Left lung (tissue), 10 donors: ENCODE measurements around the gene RPL32. TPM values are rescaled to one million over a fixed set of nuclear protein-coding genes. Genes with fewer than 3 reads are reported as not detected.
A peak's percentile ranks its signal among the peaks of the same experiment; 100 is the strongest.

Experiments
- ATAC-seq: fragments of 200-7000 bp; cut with Tn5 transposase; one replicate; pipeline ENCODE4 v1.9.1; 2020; ENCODE audit warnings: moderate library complexity
- DNase-seq, 4 donors: peaks; one replicate each; pipeline ENCODE4 v3.0.0-alpha.2; 2013 to 2020
- H3K27ac ChIP-seq, 2 donors: fragments of 200-600 bp; sonication (generic) in 1 of 2; one replicate each; pipeline versions ENCODE4 v1.5.0 to v1.8.0; 2020 to 2021
- H3K27me3 ChIP-seq, 2 donors: fragments of 200-600 bp; sonication (generic) in 1 of 2; one replicate each; pipeline versions ENCODE4 v1.5.0 to v1.8.0; 2020 to 2021
- H3K36me3 ChIP-seq, 2 donors: fragments of 200-600 bp; sonication (generic) in 1 of 2; one replicate each; pipeline versions ENCODE4 v1.5.0 to v1.8.0; 2020 to 2021
- H3K4me1 ChIP-seq, 2 donors: fragments of 200-600 bp; one replicate each; pipeline ENCODE4 v1.8.0; 2021
- H3K4me3 ChIP-seq, 2 donors: fragments of 200-600 bp; sonication (generic) in 1 of 2; one replicate each; pipeline versions ENCODE4 v1.5.0 to v1.8.0; 2020 to 2021; ENCODE audit warnings: mild to moderate bottlenecking in 1 of 2
- H3K9me3 ChIP-seq, 2 donors: fragments of 200-600 bp; sonication (generic) in 1 of 2; one replicate each; pipeline versions ENCODE4 v1.5.0 to v1.8.0; 2020 to 2021
- intact Hi-C, 2 donors: fragments of 100-400 bp; cut with DNase I; formaldehyde crosslinking; loops; one replicate each; pipeline versions ENCODE4 v1.11.2 to v1.14.2; 2022
- polyA plus RNA-seq, 6 donors: library from polyadenylated mRNA; unstranded; fragments of 120-200 nt; gene quantifications; one replicate each; pipeline ENCODE4 v1.2.1, GENCODE V29; 2013; ENCODE audit not compliant: insufficient read length in 6 of 6
- total RNA-seq, 2 donors: library from RNA; stranded (reverse); fragmentation: NEBNext Ultra II Directional; extraction: Animal tissue kit (Norgen Biotek cat#: 25700); gene quantifications; one replicate each; pipeline ENCODE4 v1.2.1, GENCODE V29; 2021
- TF ChIP-seq, protein P1 (sequence below), 2 donors: fragments of 200-600 bp; sonication (generic) in 1 of 2; IDR thresholded peaks; one replicate each; pipeline versions ENCODE4 v1.5.0 to v1.8.0; 2021; ENCODE audit warnings: antibody characterized with exemption in 2 of 2
- donor health status: DM: no; HTN: yes; CAD: no.
- donor health status: DM: no; HTN: no; CAD: no.

RPL32 gene
- total and polyA plus RNA-seq, 8 donors = 1,223 to 2,940 (median 2,469) TPM

DNA sequence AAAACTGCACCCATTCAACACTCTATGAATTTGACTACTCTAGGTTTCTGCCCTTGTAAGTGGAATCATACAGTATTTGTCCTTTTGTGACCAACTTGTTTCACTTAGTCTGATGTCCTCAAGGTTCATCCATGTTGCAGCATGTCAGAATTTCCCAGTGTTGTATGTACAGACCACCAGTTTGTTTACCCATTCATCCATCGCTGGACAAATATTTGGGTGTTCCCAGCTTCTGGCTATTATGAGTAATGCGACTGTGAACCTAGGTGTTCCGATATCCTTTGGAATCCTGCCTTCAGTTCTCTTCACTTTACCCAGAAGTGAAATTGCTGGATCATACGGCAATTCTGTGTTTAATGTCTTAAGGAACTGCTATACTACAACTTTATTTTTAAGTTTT is 12.6 kb downstream of the RPL32 start:
- TF ChIP-seq, protein P1, sequence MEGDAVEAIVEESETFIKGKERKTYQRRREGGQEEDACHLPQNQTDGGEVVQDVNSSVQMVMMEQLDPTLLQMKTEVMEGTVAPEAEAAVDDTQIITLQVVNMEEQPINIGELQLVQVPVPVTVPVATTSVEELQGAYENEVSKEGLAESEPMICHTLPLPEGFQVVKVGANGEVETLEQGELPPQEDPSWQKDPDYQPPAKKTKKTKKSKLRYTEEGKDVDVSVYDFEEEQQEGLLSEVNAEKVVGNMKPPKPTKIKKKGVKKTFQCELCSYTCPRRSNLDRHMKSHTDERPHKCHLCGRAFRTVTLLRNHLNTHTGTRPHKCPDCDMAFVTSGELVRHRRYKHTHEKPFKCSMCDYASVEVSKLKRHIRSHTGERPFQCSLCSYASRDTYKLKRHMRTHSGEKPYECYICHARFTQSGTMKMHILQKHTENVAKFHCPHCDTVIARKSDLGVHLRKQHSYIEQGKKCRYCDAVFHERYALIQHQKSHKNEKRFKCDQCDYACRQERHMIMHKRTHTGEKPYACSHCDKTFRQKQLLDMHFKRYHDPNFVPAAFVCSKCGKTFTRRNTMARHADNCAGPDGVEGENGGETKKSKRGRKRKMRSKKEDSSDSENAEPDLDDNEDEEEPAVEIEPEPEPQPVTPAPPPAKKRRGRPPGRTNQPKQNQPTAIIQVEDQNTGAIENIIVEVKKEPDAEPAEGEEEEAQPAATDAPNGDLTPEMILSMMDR (IDR thresholded peaks at IDR 0.05) = no peak
- no peak overlapping the region for H3K27ac ChIP-seq
- H3K4me3 ChIP-seq = no peak overlapping the region
- H3K4me1 ChIP-seq = no peaks in the 10 kb centered on the region
- no peaks in the 10 kb centered on the region for H3K9me3 ChIP-seq
- intact Hi-C loops = no loop called here
- no peaks in the 10 kb centered on the region for H3K27me3 ChIP-seq
- no peak for ATAC-seq
- DNase-seq = no peak
- peaks cover 0 to 30% of the 10 kb centered on the region in 2 donors for H3K36me3 ChIP-seq

DNA sequence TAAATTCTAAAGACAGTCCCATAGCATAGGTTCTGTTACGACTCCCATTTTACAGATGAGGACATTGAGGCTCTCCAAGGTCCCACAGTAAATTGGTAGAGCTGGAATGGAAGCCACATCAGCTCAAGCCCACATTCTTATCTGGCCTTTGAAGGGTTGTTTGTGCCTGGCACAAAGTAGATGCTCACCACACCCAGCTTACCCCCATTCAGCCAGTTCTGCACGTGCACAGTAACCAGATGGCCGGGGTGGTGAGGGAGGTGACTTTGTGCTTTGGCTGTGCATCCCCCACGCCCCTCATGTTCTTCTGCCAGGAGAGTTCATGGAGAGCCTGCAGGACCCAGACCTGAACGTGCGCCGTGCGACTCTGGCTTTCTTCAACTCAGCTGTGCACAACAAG is 16.2 kb downstream of the RPL32 start:
- TF ChIP-seq, protein P1 (IDR thresholded peaks at IDR 0.05) = no peak
- intact Hi-C loops = no loop called here
- DNase-seq = no peak
- Histone ChIP-seq H3K4me3 (no peak overlapping the region), H3K27ac (no peak overlapping the region), H3K4me1 (no peaks in the 10 kb centered on the region), H3K27me3 (no peaks in the 10 kb centered on the region), H3K9me3 (no peaks in the 10 kb centered on the region), H3K36me3 (no peaks in the 10 kb centered on the region)
- no peak for ATAC-seq

DNA sequence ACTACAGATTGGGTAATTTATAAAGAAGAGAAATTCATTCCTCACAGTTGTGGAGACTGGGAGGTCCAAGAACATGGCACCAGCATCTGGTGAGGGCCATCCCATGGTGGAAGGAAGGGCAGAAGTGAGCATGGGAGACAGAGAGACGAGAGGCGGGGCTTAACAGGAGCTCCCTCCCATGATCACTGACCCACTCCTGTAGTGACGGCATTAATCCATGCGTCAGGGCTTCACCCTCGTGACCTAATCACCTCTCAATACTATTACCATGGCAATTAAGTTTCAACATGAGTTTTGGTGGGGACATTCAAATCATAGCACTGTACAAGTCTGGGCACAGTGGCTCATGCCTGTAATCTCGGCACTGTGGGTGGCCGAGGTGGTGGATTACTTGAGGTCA is 17.1 kb downstream of the RPL32 start:
- Histone ChIP-seq H3K27ac (no peak overlapping the region), H3K27me3 (no peaks in the 10 kb centered on the region), H3K4me1 (no peaks in the 10 kb centered on the region), H3K4me3 (no peak overlapping the region), H3K36me3 (no peaks in the 10 kb centered on the region), H3K9me3 (no peaks in the 10 kb centered on the region)
- no peak for ATAC-seq
- TF ChIP-seq, protein P1 (IDR thresholded peaks at IDR 0.05) = no peak
- DNase-seq = no peak
- intact Hi-C loops = no loop called here

DNA sequence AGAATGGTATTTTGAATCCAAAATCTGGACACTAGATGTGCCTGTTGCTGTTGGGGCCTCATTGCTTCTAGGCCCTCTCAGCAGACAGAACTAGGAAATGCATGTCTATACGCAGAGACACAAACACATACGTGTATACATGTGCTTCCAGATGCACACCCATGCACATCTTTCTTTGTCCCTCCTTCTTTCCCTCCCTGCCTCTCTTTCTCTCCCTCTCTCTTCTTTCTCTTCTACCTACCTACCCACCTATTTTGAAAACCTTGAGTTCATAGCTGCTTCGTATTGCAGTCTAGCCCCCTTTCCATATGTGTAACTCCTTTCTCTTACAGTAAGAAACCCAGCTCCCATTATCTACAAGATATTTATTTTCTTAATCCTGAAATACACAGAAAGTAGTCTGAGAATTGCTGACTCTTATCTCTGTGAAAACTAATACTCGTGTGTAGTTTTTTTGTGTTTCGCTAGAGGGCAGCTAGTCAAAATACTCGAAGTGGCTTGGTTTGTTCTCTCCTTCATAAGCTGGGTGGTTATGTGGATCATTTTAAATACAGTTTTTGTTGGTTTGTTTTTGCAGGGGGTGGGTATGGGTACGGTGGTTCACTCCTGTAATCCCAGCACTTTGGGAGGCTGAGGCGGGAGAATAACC is 18.5 kb downstream of the RPL32 start:
- Histone ChIP-seq H3K4me3 (no peak overlapping the region), H3K9me3 (no peaks in the 10 kb centered on the region), H3K4me1 (no peaks in the 10 kb centered on the region), H3K27me3 (no peaks in the 10 kb centered on the region), H3K36me3 (no peaks in the 10 kb centered on the region), H3K27ac (no peak overlapping the region)
- TF ChIP-seq, protein P1 (IDR thresholded peaks at IDR 0.05) = no peak
- ATAC-seq = peak; percentile 41
- intact Hi-C loops = no loop called here
- no peak for DNase-seq

DNA sequence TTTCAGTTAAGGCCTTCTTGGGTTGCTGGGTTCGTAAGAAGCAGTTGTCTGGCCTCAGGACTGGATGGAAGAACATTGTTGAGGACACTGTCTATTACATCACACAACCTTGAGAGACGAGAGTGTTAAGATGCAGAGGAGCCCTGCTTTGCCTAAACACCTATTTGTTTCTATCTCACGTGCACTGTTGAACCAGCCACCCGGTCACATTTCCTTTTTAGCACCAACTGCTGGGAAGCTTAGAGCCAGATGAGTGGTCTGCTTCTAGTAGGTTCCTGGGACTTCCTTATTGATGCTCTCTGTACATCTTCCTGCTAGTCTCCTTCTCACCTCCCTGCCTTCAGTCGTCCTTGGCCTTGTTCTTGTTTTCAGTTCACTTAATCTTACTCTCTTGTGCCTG is 22.6 kb downstream of the RPL32 start:
- ATAC-seq = no peak
- H3K36me3 ChIP-seq = peaks cover 0 to 21% of the 10 kb centered on the region in 2 donors
- TF ChIP-seq, protein P1 (IDR thresholded peaks at IDR 0.05) = no peak
- intact Hi-C loops = no loop called here
- no peak overlapping the region for H3K4me3 ChIP-seq
- no peak for DNase-seq
- H3K9me3 ChIP-seq = no peaks in the 10 kb centered on the region
- no peaks in the 10 kb centered on the region for H3K4me1 ChIP-seq
- H3K27ac ChIP-seq = no peak overlapping the region
- no peaks in the 10 kb centered on the region for H3K27me3 ChIP-seq
